Activated effector memory CD4-positive, alpha-beta T cell treated with Interleukin-2 at 50 U/mL for 16 hours (primary cell): ENCODE measurements around the gene GPR89A.

ENCODE experiments used
- DNase-seq: peaks from one replicate; pipeline ENCODE4 v3.0.0-alpha.2; 2020

GPR89A gene

GRCh38 chr1:145719230-145720079 is 111.7 kb downstream of the GPR89A start, which contains the start of gene CD160:
Gene CD160, plus strand, starts transcription at chr1:145719499. Its CDS starts 8,829 bp downstream, at chr1:145728328.
- no peak for DNase-seq
